HEK293T (cell line): ENCODE measurements around the gene PKNOX2.

Source experiments
- ARNT ChIP-seq: fragments of 450-650 bp; IDR thresholded peaks from 2 replicates; pipeline ENCODE4 v1.6.1; 2017; ENCODE audit warnings: mild to moderate bottlenecking
- BHLHE40 ChIP-seq: fragments of 450-650 bp; IDR thresholded peaks from 2 replicates; pipeline ENCODE4 v1.6.1; 2016; ENCODE audit warnings: mild to moderate bottlenecking, moderate library complexity, borderline replicate concordance
- ELF4 ChIP-seq: fragments of 450-650 bp; IDR thresholded peaks from 2 replicates; pipeline ENCODE4 v1.6.1; 2017; ENCODE audit warnings: antibody characterized with exemption
- FOXA1 ChIP-seq: fragments of 450-650 bp; IDR thresholded peaks from 2 replicates; pipeline ENCODE4 v1.6.1; 2016; ENCODE audit warnings: mild to moderate bottlenecking
- FOXK2 ChIP-seq: fragments of 450-650 bp; IDR thresholded peaks from 2 replicates; pipeline ENCODE4 v1.6.1; 2016; ENCODE audit warnings: mild to moderate bottlenecking
- FOXM1 ChIP-seq: fragments of 450-650 bp; IDR thresholded peaks from 2 replicates; pipeline ENCODE4 v1.6.1; 2017; ENCODE audit warnings: mild to moderate bottlenecking, borderline replicate concordance
- L3MBTL2 ChIP-seq: fragments of 450-650 bp; conservative IDR thresholded peaks from 2 replicates; pipeline ENCODE4 v1.6.1; 2016; ENCODE audit warnings: mild to moderate bottlenecking
- NFRKB ChIP-seq: fragments of 450-650 bp; IDR thresholded peaks from 2 replicates; pipeline ENCODE4 v1.6.1; 2016; ENCODE audit warnings: mild to moderate bottlenecking, moderate library complexity
- PKNOX1 ChIP-seq: fragments of 450-650 bp; IDR thresholded peaks from 2 replicates; pipeline ENCODE4 v1.6.1; 2016
- SP1 ChIP-seq: fragments of 450-650 bp; IDR thresholded peaks from 2 replicates; pipeline ENCODE4 v1.6.1; 2017
- SUZ12 ChIP-seq: fragments of 450-650 bp; IDR thresholded peaks from 2 replicates; pipeline ENCODE4 v1.6.1; 2016; ENCODE audit warnings: mild to moderate bottlenecking
- ZNF384 ChIP-seq: fragments of 450-650 bp; IDR thresholded peaks from 2 replicates; pipeline ENCODE4 v1.6.1; 2016

- TF ChIP-seq ELF4, result no peak
- no peak for TF ChIP-seq SUZ12
- no peak for TF ChIP-seq ARNT
- TF ChIP-seq L3MBTL2, result no peak
- no peak for TF ChIP-seq SP1
- TF ChIP-seq FOXM1, result no peak
- TF ChIP-seq PKNOX1, result no peak
- no peak for TF ChIP-seq FOXK2
- no peak for TF ChIP-seq ZNF384
- no peak for TF ChIP-seq FOXA1
- TF ChIP-seq BHLHE40, result no peak
- TF ChIP-seq NFRKB, result no peak
These were observed 245.5 kb downstream of the PKNOX2 start for GRCh38 chr11:125410091-125410490.
